ENCODE results near the gene SNAI3. TPM values are rescaled to one million over a fixed set of nuclear protein-coding genes. Genes with fewer than 3 reads are reported as not detected.

The SNAI3 gene
- total and polyA plus RNA-seq, 2 of the 4 experiments (the other 2 are of a cell fraction), result 0.21 TPM; not detected in 1

GRCh38 chr16:88632587-88632930, 53.7 kb downstream of the SNAI3 start:
- 100% methylated on average over 1 of the region's 11 CpGs; no CpG with 5 or more reads in 1 of the 2 experiments for WGBS, 2 experiments (ENCODE audit: extremely low coverage in 2 of 2, insufficient read length in 1 of 2)
- ATAC-seq (ENCODE audit: low read depth), result no peak
- CTCF ChIA-PET, result no interaction called here
- no peak overlapping the region for H3K4me2 ChIP-seq (ENCODE audit: low read depth, low read length)
- H3K27ac ChIP-seq (ENCODE audit: insufficient read depth, low read length), result no peak overlapping the region
- no peak overlapping the region for H2BK120ac ChIP-seq (ENCODE audit: low read depth, low read length)
- DNase-seq, result no peak
- H2BK5ac ChIP-seq (ENCODE audit: low read depth, low read length, poor library complexity, severe bottlenecking), result no peak overlapping the region
- no peak overlapping the region for H3K4me3 ChIP-seq (ENCODE audit: insufficient read depth, low read depth, low read length)
- peaks cover 2% of the 10 kb centered on the region; the same call in 1 of the 2 replicates for H3K9me1 ChIP-seq (ENCODE audit: insufficient read depth, low read length)
- no peak overlapping the region for H4K8ac ChIP-seq (ENCODE audit: low read depth in 2 of 2, low read length in 2 of 2)
- POLR2A ChIA-PET (ENCODE audit: unreplicated experiment), result no interaction called here
- no peak overlapping the region for H3K56ac ChIP-seq (ENCODE audit: extremely low read depth, insufficient read depth, low read length)
- peaks cover 46% of the 10 kb centered on the region for H3K36me3 ChIP-seq (ENCODE audit: control insufficient read depth, insufficient read depth, low read length)
- intact Hi-C loops (cut with micrococcal nuclease) (no loop called here), dilution Hi-C loops (cut with HindIII; ENCODE audit: low sequenced_read_pairs, unreplicated experiment) (no loop called here), in situ Hi-C loops (cut with MboI; ENCODE audit: low sequenced_read_pairs) (no loop called here)
- H3K4ac ChIP-seq (ENCODE audit: low read depth, low read length), result no peak overlapping the region
- no peak overlapping the region for H2BK20ac ChIP-seq (ENCODE audit: low read depth, low read length)
- H2AK5ac ChIP-seq (ENCODE audit: low read depth, low read length), result no peak overlapping the region
- H3K9me3 ChIP-seq (ENCODE audit: control insufficient read depth, insufficient read depth, low read length), result no peaks in the 10 kb centered on the region
- peaks cover 0 to 3% of the 10 kb centered on the region in 2 experiments; a peak in 1 of 4 replicates for H3K79me1 ChIP-seq (ENCODE audit: low read depth in 1 of 2, low read length in 2 of 2)
- H3K18ac ChIP-seq (ENCODE audit: low read depth, low read length), result no peak overlapping the region
- no peaks in the 10 kb centered on the region for H3K27me3 ChIP-seq (ENCODE audit: control insufficient read depth, insufficient read depth, low read length)
- TF ChIP-seq MAFK (IDR thresholded peaks at IDR 0.05; ENCODE audit: low read depth, low read length) (no peak), RFX5 (IDR thresholded peaks at IDR 0.05; ENCODE audit: low read depth, low read length) (no peak), SMC3 (IDR thresholded peaks at IDR 0.05; ENCODE audit: low read depth, low read length) (no peak), CTCF (conservative IDR thresholded peaks at IDR 0.05; ENCODE audit: low read depth, low read length) (no peak)
- no peak overlapping the region for H4K91ac ChIP-seq (ENCODE audit: insufficient read depth, low read depth, low read length)
- H2BK15ac ChIP-seq (ENCODE audit: low read depth, low read length), result no peak overlapping the region
- H3K14ac ChIP-seq (replicated peaks; ENCODE audit: low read depth, low read length), result no peak overlapping the region
- no peak overlapping the region for H4K5ac ChIP-seq (ENCODE audit: low read depth, low read length)
- BruUV-seq (replicated peaks), result no TSS peak
- no peak overlapping the region for H2AFZ ChIP-seq (replicated peaks; ENCODE audit: low read length, poor library complexity)
- H2AK9ac ChIP-seq (replicated peaks; ENCODE audit: low read depth, low read length, poor library complexity), result no peak overlapping the region
- peaks cover 11% of the 10 kb centered on the region for H3K4me1 ChIP-seq (ENCODE audit: control insufficient read depth, insufficient read depth, low read length)
- H4K20me1 ChIP-seq (ENCODE audit: insufficient read depth, low read length), result peaks cover 5% of the 10 kb centered on the region; the same call in 1 of the 2 replicates
- no peak overlapping the region for H3K23ac ChIP-seq (ENCODE audit: low read depth, low read length)
- no peak overlapping the region for H3K9ac ChIP-seq (ENCODE audit: low read depth, low read length)

All from IMR-90 (cell line).